OCI-M2 (cell line): ENCODE measurements around the gene DHX8.

Source experiments
- DNase-seq: peaks from one replicate; lab custom pipeline; 2025; ENCODE audit not compliant: unreplicated experiment; lab: John Stamatoyannopoulos, UW

The DHX8 gene

GRCh38 chr17:43521389-43521788, 37.6 kb downstream of the DHX8 start:
- DNase-seq: no peak

GRCh38 chr17:43524945-43525575, 41.3 kb downstream of the DHX8 start:
- DNase-seq: no peak

DNA sequence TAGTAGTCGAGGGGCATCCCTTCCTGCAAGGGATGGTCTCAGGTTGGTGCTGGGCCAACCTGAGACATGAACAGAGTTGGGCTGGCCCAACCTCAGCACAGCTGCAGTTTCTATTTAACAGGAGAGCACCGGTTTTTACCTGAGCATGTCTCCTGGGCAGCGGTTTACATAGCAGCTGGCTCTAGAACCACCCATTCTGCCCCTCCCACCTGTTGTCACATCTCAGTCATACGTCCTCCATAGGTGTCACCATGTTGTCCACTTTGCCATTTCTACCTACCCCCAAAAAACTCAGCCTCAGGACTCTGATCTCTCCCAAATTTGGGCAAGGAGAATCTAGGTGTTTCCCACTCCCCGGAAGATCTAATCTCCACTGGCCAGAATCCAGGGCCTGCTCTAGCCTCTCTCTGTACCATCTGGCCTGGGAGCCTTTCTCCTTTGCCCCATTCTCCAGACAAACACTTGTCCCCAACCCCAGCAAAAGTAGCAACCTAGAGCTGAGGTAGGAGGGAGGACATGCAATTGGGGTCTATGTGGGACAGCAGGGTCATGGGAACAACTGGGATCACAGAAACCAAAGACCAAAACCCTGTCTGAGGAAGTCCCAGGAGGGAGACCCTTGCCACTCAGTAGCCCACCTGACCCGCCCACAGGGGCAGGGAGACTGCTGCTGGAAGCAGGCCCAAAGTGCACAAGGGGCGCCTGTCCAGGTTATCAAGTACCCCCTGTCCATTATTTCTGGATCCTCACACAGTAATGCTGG, 43.3 kb downstream of the DHX8 start:
- no peak for DNase-seq

DNA sequence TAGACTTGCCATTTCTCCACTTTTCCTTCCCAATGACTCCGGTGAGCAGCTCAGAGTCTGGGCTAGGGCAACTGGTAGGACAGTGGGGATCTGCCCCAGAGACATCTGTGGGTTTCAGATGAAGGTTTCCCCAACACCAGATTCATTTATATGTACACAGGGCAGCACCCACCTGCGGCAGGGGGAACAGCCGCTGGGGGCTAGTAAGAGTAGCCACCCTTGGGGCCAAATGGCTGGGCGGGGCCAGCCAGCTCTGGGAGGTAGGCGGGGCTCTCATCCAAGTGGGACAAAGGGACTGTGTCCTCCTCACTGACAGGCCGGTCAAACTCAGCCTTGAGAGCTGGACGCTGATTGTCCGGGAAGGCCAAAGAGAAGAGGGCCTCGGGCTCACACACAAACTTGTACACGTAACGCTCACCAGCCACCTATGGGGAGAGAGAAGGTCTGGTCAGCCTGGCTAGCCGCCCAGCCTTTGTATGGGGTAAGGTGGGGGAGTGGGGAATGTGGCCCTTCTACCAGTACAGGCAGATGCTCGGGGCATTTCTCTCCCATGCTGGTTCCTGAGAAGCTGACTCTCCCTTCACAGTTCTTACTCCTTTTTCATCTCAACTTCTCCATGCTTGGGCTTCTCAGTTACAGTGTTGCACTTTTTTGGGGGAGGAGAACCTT, 44.7 kb downstream of the DHX8 start:
- DNase-seq: no peak

DNA sequence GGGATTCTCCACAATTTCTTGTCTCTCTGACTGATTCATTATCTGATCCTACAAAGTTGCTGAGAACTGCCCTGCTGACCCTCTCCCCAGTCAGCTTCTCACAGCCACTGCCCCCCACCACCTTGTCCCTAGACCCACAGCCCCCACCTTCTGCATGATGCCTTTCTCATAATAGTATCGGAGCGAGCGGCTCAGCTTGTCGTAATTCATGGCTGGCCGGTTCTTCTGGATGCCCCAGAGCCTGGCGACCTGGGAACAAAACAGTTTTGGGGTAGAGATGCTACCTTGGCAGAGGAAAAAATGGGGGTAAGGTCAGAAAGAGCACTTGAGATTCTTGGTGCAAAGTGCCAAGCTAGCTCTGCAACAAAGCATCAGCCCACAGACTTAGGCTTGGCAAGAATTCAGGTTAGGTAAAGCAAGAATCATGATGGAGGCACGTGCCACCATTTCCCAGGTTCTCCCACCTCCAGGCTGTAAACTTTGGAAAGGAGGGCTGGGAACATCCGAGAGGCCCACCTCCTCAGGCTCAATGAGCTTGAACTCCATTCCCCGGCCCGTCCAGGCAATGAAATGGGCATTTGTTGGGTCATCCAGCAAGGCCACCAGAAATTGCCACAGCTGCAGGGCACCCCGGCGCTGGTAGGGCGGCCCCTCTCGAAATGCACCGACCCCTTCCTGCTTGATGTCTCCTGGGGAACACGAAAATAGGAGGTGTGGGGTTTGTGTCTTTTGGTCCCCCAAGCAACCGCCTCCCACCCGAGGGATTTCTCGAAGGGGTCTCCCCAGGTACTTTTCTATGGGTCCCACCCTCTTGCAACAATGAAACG, 45.4 kb downstream of the DHX8 start:
- DNase-seq: no peak

DNA sequence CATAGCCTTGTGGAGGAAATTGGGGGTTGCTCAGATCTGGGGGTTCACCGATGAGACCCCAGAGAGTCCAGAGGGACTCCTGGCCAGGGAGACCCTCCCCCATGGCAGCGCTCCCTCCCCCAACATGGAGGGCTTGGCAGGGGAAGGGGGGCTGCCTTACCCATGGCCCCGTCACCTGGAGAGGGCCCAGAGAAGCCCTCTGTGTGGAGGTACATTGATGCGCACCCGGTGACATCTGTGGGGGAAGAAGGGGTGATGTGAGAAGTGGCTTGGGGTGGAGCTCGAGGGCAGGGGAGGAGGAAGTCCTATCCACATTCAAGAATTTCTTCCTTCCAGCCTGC, 46.1 kb downstream of the DHX8 start:
- DNase-seq: no peak

DNA sequence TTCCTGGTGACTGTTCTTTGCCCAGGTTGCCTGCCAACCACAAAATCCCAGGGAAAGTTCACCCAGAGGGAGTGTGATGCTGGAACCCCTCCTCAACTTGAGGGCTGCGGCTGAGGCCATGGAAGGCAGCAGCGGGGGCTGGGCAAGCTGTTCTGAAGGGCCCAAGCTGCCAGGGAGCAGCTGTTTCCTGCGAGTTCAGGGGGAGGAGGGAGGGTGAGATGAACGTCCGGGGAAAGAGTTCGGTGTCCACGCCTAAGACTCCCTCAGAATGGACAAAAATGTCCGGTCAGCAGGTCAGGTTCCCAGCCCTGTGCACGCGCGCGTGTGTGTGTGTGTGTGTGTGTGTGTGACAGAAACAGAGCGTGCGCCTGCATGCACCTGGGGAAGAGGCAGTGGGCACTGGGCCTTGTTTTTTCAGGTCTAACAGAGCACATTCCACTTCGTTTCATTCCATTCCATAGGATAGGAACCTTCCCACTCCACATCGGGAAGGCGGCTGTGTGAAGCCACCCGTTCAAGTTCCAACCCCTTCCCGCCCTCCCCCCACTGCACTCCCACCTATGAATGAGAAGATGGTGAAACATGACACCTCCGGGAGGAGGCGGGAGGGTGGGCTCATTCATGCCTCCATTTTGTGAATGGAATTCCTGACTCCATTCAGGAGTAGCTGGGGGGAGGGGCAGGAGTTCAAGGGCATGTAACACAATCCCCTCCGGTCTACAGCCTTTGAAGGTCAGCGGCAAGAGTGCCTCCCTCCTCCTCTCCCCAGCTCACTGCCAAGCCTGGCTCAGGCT, 46.7 kb downstream of the DHX8 start:
- DNase-seq: no peak

- no peak for DNase-seq
Measured at GRCh38 chr17:43531082-43531378, 47.3 kb downstream of the DHX8 start.

- DNase-seq: no peak
Measured at GRCh38 chr17:43531955-43532354, 48.2 kb downstream of the DHX8 start.

DNA sequence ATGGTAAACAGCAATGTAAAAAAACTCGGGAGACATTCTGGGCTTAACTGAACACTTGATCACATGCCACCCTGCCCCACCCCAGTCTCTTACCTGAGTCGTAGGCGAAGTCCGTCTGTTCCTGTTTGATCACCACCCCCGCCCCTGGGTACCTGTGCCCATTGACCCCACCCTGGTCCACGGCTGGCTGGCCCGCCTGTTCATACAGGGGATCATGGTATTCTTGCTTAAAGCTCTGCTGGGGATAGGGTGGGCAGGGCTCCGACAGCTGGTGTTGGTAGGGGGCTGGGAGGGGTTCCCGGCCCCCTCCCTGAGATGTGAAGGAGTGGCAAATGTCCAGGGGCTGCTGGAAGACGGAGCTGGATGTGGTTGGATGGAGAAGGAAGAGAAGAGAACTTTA, 48.8 kb downstream of the DHX8 start:
- no peak for DNase-seq

DNA sequence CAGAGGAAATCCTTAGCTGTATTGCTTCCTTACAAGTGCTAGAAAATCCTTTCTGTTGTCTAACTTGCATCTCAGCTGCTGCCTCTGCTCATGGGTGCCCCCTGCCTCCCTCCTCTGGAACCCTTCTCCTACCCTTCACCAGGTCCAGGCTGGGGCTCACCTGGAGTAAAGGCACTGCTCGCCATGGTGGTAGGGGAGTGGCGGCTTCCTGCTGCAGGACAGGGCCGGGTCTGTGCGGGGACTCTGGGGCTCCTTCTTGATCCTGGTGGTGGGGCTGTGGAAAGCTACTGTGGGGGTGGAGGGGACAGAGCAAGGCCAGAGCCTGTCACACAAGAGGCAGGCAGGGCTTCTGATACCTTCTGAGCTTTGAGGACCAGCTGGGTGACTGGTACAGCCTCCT, 49.9 kb downstream of the DHX8 start:
- no peak for DNase-seq

DNA sequence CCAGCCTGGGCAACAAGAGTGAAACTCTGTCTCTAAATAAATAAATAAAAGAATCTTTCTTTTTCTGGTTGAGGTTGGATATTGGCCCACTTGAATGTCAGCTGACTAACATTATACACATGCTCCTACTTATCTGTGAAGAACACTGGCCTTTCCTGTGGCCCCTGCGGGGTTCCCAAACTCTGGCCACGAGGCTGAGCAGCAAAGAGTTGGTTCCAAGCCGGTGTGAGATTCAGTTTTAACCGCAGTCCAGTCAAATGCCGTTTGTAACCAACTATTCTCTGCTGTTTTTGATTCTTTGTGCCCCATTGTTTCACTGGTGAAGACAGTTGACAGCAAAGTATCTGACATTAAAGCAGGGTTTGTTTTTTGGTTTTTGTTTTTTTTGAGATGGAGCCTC, 51.1 kb downstream of the DHX8 start:
- no peak for DNase-seq

DNA sequence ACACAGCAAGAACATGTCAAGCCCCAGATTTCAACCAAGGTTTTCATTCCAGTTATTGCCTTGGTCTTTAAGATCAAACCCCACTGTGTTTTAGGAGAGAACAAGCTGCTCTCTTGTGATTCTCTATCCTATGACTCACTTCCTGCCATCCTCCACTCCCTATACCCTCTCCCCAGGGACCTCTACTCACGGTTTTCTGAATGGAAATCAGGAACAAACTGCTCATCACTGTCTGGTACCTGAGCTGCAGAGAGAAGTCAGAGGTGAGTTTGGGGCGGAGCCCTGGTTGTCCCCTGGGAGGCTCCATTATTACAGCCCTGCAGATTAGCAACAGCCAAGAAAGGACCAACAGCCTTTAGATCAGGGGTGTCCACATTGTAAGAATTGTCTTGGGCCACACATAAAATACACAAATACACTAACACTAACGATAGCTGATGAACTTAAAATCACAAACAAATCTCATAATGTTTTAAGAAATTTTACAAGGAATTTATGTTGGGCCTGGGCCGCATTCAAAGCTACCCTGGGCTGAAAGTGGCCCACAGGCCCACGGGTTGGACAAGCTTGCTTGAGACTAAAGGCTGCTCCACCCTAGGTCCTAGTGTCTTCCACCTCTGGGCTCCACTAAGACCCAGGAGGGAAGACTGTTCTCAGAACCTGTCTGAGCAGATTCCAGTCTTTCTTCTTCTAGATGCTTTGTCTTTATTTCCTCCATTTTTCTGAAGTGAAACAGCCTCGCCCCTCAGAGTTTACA, 52.6 kb downstream of the DHX8 start:
- no peak for DNase-seq

- DNase-seq: no peak
Measured at GRCh38 chr17:43540821-43541674, 57.3 kb downstream of the DHX8 start.

GRCh38 chr17:43542859-43543258, 59.1 kb downstream of the DHX8 start:
- no peak for DNase-seq

- no peak for DNase-seq
Measured at GRCh38 chr17:43543300-43543699, 59.5 kb downstream of the DHX8 start.

GRCh38 chr17:43543771-43544575, 60.2 kb downstream of the DHX8 start:
- DNase-seq: no peak

GRCh38 chr17:43545383-43545632, 61.5 kb downstream of the DHX8 start:
- DNase-seq: no peak
